Muscle of leg (tissue), 11 donors: ENCODE data around the gene DNAJB11. TPM values are rescaled to one million over a fixed set of nuclear protein-coding genes. Genes with fewer than 3 reads are reported as not detected.
"Not testable (repeated sequence)": the region's sequence is repeated elsewhere in the genome, so short reads cannot be mapped to it uniquely, and the experiment has no call there.

Experiments
- DNase-seq: peaks from one replicate; pipeline ENCODE4 v3.0.0; 2013
- H3K27ac ChIP-seq: one replicate; pipeline ENCODE4 v1.5.1; 2013; ENCODE audit warnings: mild to moderate bottlenecking, low read length, control low read depth
- H3K27me3 ChIP-seq: one replicate; pipeline ENCODE4 v1.6.1; 2013; ENCODE audit warnings: low read length; ENCODE audit not compliant: control insufficient read depth, insufficient read depth
- H3K36me3 ChIP-seq: one replicate; pipeline ENCODE4 v1.6.1; 2013; ENCODE audit warnings: low read length; ENCODE audit not compliant: control insufficient read depth, insufficient read depth
- H3K4me1 ChIP-seq: one replicate; pipeline ENCODE4 v1.6.1; 2013; ENCODE audit warnings: low read length; ENCODE audit not compliant: control insufficient read depth, insufficient read depth
- H3K4me3 ChIP-seq: one replicate; pipeline ENCODE4 v1.5.1; 2013; ENCODE audit warnings: low read length, control low read depth
- H3K9me3 ChIP-seq: replicated peaks from 2 replicates; pipeline ENCODE4 v1.6.1; 2013; ENCODE audit warnings: low read depth, low read length; ENCODE audit not compliant: control insufficient read depth
- WGBS: methylation state at CpG from one replicate; pipeline ENCODE4 v1.1.5; 2013; ENCODE audit warnings: missing lambda C conversion rate; ENCODE audit not compliant: insufficient coverage; 5-methylcytosine and 5-hydroxymethylcytosine counted together
- polyA plus RNA-seq, 8 donors: library from polyadenylated mRNA; unstranded; fragments of 120-200 nt; gene quantifications; one replicate each; pipeline versions ENCODE4 v1.2.1 to v1.2.3, GENCODE V29; 2013; ENCODE audit warnings: inconsistent platforms in 1 of 8, low replicate concordance in 1 of 8; ENCODE audit not compliant: insufficient read length in 8 of 8, insufficient read depth in 1 of 8
- total RNA-seq: library from RNA; stranded (reverse); fragments of 120-200 nt; gene quantifications from one replicate; pipeline ENCODE4 v1.2.4, GENCODE V29; 2013

Gene DNAJB11
- total and polyA plus RNA-seq, 9 donors: 30.3 to 49.7 (median 39.6) TPM

DNA sequence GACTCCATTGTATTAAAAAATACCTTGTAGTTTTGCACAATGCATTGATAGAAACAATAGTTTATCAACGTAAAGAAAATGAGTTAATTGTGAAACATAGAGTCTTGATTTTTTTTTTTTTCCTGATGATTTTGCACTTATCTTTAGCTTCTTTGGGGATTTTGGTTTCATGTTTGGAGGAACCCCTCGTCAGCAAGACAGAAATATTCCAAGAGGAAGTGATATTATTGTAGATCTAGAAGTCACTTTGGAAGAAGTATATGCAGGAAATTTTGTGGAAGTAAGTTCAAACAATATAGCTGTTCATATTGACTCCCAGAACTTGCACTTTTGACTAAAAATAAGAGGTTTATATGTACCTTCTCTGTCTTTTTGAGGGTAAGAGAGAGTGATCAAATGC lies 7.0 kb downstream of the DNAJB11 start:
- no peak overlapping the region for H3K4me3 ChIP-seq
- H3K36me3 ChIP-seq: peaks cover 27% of the 10 kb centered on the region
- peak; percentile 47 for DNase-seq
- WGBS: 100% methylated on average over 1 of the region's 2 CpGs
- H3K9me3 ChIP-seq: no peaks in the 10 kb centered on the region
- H3K4me1 ChIP-seq: no peaks in the 10 kb centered on the region
- H3K27ac ChIP-seq: no peak overlapping the region
- H3K27me3 ChIP-seq: no peaks in the 10 kb centered on the region

DNA sequence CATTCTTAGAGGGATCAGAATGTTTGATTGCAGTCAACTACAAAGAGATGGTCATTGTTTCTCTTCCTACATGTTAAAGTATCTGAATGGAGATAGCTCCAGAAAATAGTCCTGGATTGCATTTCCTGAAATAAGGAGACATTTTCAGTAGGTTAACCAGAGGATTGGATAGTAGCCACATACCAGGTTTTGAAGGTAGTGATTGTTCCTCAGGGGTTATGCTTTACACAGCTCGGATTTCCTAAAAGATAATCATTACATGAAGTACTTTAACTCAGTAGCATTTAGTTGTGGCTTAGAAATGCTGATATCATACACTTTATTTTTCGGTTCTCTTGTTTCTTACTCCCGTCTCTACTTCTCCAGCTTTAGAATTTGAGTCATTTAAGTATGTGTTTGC lies 10.3 kb downstream of the DNAJB11 start:
- H3K36me3 ChIP-seq: peaks cover 38% of the 10 kb centered on the region

DNA sequence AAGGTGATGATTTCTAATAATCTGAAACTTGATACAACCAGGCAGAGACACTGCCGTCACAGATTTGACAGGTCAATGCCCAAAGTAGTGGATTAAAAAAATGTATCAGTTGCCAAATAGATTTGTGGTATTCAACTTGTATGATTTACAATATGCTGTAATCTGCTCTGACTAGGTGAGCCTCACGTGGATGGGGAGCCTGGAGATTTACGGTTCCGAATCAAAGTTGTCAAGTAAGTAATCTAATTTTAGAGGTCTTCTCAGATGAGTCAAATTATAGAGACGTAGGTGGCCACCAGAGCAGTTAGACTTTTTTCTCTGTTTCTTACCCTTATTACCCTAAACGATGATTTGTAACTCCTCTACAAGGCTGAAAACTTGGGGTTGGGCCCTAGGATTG lies 12.0 kb downstream of the DNAJB11 start:
- Histone ChIP-seq H3K9me3 (no peaks in the 10 kb centered on the region), H3K27ac (no peak overlapping the region), H3K27me3 (no peaks in the 10 kb centered on the region), H3K4me3 (no peak overlapping the region), H3K4me1 (no peaks in the 10 kb centered on the region), H3K36me3 (peaks cover 29% of the 10 kb centered on the region)
- DNase-seq: no peak
- WGBS: 95% methylated on average over 4 of the region's 6 CpGs

More for the DNA sequence above, 10.3 kb downstream of the DNAJB11 start:
- DNase-seq: no peak
- Histone ChIP-seq H3K4me1 (no peaks in the 10 kb centered on the region), H3K4me3 (no peak overlapping the region), H3K9me3 (no peaks in the 10 kb centered on the region), H3K27ac (no peak overlapping the region), H3K27me3 (no peaks in the 10 kb centered on the region)
- no CpG with 5 or more reads among the region's 3 CpGs for WGBS

DNA sequence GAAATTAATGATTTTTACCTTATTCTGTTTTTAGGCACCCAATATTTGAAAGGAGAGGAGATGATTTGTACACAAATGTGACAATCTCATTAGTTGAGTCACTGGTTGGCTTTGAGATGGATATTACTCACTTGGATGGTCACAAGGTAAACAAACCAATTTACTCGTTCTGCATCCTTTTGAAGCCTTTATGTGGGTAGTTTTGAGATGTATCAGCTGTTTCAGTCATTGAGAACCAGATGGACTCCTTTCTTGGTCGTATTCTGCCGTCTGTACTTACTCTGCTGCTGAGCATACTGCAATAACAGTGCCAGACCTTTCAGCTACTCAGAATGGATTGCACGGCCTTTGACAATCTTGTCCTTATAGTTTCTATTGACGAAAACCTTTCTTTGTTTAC lies 13.3 kb downstream of the DNAJB11 start:
- Histone ChIP-seq H3K4me3 (no peak overlapping the region), H3K36me3 (peaks cover 29% of the 10 kb centered on the region), H3K27ac (no peak overlapping the region), H3K9me3 (no peaks in the 10 kb centered on the region), H3K27me3 (no peaks in the 10 kb centered on the region), H3K4me1 (no peaks in the 10 kb centered on the region)
- 100% methylated on average over 2 of the region's 5 CpGs for WGBS
- no peak for DNase-seq

DNA sequence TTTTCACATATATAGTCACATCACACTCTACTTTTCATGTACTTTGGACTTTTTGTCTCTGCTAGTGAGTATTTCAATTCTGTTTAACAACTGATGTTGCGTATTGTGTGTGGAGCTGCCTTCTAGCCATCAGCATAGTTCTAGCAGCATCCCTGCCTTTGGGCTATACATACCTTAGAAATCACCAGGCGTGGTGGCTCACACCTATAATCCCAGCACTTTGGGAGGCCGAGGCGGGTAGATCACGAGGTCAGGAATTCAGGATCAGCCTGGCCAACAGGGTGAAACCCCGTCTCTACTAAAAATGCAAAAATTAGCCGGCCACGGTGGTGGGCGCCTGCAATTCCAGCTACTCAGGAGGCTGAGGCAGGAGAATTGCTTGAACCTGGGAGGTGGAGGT lies 15.7 kb downstream of the DNAJB11 start:
- not testable (repeated sequence) for DNase-seq, H3K4me1 ChIP-seq, H3K4me3 ChIP-seq, H3K27me3 ChIP-seq, H3K27ac ChIP-seq, H3K9me3 ChIP-seq
- no CpG with 5 or more reads among the region's 9 CpGs for WGBS
- peaks cover 23% of the 10 kb centered on the region for H3K36me3 ChIP-seq

DNA sequence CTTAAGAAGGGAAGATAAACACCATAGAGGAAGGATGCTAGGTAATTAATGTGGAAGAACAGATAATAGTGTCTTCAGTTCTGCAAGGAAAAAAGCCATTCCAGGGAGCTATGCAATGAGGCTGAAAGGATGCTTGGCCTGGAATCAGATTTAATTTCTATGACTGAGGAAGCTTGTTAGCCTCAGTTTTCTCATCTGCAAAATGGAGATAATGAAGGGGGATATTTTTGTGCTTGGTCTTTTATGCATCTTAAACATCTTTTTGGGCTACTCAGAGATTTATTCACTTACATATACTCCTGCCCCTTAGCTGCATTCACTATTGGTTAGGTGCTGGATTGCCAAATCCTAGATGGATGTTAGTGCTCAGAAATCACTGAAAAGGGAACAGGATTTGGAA lies 16.7 kb downstream of the DNAJB11 start:
- no peaks in the 10 kb centered on the region for H3K4me1 ChIP-seq
- no peaks in the 10 kb centered on the region for H3K9me3 ChIP-seq
- no peak overlapping the region for H3K27ac ChIP-seq
- DNase-seq: no peak
- peaks cover 21% of the 10 kb centered on the region for H3K36me3 ChIP-seq
- no peaks in the 10 kb centered on the region for H3K27me3 ChIP-seq
- H3K4me3 ChIP-seq: no peak overlapping the region

DNA sequence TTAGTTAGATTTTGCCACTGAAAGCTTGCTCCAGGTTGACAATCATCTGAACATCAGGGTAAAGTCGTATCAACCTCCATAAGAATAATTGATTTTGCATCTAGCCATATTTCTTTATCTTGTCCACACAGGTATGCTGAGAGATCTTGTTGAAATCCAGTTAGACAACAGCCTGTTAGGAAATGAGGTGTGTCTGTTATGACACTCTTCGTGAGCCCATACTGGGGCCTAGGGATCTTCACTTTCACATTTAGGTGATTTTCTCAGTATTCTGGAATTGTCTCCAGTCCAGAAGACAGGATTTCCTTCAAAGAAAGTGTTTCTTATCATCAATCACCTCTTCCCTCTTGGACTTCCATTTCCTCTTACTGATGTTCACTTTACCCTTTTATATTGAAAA lies 18.1 kb downstream of the DNAJB11 start:
- H3K9me3 ChIP-seq: no peaks in the 10 kb centered on the region
- H3K27me3 ChIP-seq: no peaks in the 10 kb centered on the region
- no peak overlapping the region for H3K27ac ChIP-seq
- no CpG with 5 or more reads among the region's 2 CpGs for WGBS
- no peak overlapping the region for H3K4me3 ChIP-seq
- no peak for DNase-seq
- H3K4me1 ChIP-seq: no peaks in the 10 kb centered on the region
- H3K36me3 ChIP-seq: peaks cover 10% of the 10 kb centered on the region

DNA sequence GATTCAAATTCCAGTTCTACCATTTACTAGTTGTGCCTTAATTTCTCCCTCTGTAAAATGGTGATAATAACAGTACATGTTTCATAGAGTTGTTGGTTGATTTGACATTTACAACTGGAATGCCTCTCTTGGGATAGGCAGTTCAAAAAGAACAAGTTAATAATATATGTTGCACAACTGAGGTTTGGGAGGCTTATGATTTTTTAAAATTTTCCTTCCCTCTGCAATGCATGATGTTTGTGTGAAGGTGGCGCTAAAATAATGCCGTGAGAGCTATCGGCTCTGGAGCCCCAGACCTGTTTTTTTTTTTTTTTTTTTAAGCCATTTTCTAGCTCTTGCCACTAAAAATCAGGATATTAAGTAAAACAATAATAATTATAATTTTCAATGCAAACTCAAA lies 18.6 kb downstream of the DNAJB11 start:
- no peaks in the 10 kb centered on the region for H3K27me3 ChIP-seq

DNA sequence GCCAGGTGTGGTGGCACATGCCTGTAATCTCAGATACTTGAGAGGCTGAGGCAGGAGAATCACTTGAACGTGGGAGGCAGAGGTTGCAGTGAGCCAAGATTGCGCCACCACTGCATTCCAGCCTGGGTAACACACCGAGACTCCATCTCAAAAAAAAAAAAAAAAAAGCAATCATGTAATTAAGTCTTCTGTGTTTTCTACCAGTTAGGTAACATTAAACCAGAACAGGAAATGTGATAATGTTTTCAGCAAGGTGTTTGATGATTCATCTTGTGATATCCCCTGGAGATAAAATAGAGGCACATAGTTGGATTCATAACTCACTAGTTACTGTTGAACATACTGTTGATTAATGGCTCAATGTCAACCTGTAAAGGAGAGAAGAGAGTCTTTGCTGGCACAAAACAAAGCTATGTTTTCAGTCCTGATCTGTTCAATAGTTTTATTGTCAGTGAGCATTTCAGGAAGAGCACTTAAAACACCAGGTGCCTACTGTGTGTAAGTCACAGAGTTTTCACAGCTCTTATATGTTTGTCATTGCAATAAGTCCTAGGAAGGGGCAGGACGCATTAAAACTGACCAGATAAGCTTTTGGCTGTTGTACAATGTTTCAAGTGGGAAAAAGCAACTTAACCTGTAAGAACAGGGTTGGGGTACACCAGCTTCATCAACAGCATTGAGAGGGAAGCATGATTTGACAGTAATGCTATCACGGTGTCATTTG lies 19.5 kb downstream of the DNAJB11 start:
- peaks cover 2% of the 10 kb centered on the region for H3K36me3 ChIP-seq
- H3K4me1 ChIP-seq: no peaks in the 10 kb centered on the region
- no peaks in the 10 kb centered on the region for H3K27me3 ChIP-seq
- H3K9me3 ChIP-seq: no peaks in the 10 kb centered on the region
- no CpG with 5 or more reads among the region's 5 CpGs for WGBS
- no peak for DNase-seq
- no peak overlapping the region for H3K4me3 ChIP-seq
- no peak overlapping the region for H3K27ac ChIP-seq

More for the DNA sequence above, 18.6 kb downstream of the DNAJB11 start:
- Histone ChIP-seq H3K27ac (no peak overlapping the region), H3K36me3 (peaks cover 6% of the 10 kb centered on the region), H3K4me1 (no peaks in the 10 kb centered on the region), H3K9me3 (no peaks in the 10 kb centered on the region), H3K4me3 (no peak overlapping the region)
- WGBS: no CpG with 5 or more reads among the region's 3 CpGs
- no peak for DNase-seq

DNA sequence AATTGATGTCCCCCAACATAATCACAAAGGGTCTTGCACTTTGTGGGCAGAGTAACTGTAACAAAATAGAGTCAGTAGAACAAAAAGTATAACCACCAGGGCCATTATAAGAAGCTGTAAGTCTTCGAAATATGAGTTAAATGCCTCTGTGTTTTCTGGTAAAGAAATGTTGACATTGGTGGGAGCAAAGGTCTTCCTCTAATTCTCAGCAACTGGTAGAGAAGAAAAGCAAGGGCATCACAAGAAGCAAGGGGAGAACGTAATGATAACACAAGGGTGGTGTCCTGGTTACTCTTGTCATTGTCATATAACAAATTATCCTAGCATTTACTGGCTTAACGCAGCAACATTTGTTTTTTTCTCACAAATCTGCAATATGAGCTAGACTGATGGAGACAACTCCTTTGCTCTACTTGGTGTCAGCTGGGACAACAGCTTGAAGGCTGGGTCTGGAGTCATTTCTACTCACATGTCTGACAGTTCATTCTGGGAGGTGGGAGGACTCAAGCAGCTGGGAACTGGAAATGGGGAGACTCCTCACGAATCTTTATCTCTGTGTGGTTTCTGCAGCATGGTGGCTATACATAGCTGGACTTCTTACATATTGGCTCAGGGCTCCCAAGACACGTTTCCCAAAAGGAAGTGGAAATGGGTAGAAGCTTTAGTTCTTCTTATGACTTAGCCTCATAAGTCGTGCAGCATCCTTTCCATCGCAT lies 20.2 kb downstream of the DNAJB11 start:
- H3K9me3 ChIP-seq: no peaks in the 10 kb centered on the region
- no peak for DNase-seq
- H3K36me3 ChIP-seq: no peaks in the 10 kb centered on the region
- no peaks in the 10 kb centered on the region for H3K4me1 ChIP-seq
- H3K4me3 ChIP-seq: no peak overlapping the region
- WGBS: 76% methylated on average over 3 of the region's 7 CpGs
- no peak overlapping the region for H3K27ac ChIP-seq
- no peaks in the 10 kb centered on the region for H3K27me3 ChIP-seq
